Activated CD8-positive, alpha-beta memory T cell treated with anti-CD3 and anti-CD28 coated beads for 48 hours (primary cell): Measurements from ENCODE around the gene APOBEC3B.
"Not testable (repeated sequence)": the region's sequence is repeated elsewhere in the genome, so short reads cannot be mapped to it uniquely, and the experiment has no call there.

ENCODE experiments used
- DNase-seq, 3 experiments: peaks; one replicate each; pipeline ENCODE4 v3.0.0-alpha.2; 2020; ENCODE audit warnings: low read depth in 2 of 3, low spot score in 2 of 3

The APOBEC3B gene

DNA sequence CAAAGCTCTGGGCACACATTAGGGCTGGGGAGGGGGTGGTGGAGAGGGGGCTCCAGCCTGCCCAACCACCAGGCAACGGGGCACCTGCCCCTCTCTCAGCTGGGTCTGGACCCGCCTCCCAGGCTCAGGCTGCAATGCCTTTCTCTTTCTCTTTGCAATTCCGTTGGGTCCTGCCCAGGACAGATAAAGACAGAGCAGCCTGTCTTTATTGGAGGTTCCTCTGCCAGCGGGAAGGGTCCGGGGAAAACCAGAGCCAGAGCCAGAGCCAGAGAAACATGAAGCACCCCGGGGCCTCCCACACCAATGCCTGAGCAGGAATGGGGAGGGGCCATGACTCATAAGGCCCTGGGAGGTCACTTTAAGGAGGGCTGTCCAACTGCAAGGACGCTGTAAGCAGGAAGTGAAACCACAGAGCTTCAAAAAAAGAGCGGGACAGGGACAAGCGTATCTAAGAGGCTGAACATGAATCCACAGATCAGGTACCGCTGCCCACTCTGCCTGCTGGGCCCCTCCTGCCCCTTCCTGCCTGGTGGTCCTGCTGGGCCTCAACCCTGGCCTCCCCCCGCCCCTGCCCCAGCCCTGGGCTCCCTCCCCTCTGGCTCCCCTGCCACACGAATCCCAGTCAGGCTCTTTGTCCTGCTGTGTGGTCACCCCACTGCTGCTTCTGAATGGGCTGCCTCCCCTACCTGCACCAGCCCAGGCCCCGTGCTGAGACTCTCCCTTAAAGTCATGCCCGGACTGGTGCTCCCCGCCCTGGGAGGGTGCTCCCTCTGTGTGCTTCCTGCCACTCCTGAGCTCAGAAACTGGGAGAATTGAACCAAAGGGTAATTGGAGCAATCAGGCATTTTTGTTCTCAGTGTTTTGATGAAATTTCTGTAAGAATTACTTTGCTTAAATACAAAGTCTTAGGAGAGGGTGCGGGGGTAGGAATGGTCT lies at the start of gene APOBEC3B:
Gene APOBEC3B, plus strand, starts transcription at position 356 of the 936 bp plus-strand sequence. Its CDS starts 107 bp downstream, at position 463.
- DNase-seq = peak in 2 of 3 experiments; percentile 43 to 57

DNA sequence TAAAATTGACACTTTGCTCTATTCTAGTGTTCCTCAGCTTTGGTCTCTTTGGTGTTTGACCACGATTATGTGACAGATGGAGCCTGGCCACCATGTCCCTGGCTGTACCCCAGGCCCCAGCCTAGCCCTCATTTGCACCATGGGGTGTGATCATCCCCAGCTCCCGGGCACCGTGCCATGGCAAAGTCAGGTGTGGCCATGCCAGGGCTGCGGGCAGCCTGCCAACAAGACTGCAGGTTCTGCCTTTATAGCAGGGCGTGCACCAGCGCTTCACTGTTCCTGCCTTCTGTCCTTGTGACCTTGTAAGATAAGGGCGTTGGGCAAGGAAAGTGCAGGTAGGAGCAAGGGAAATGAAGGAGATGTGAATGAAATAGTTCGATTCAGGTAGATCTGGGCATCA lies 47.1 kb upstream of the APOBEC3B start:
- no peak for DNase-seq

DNA sequence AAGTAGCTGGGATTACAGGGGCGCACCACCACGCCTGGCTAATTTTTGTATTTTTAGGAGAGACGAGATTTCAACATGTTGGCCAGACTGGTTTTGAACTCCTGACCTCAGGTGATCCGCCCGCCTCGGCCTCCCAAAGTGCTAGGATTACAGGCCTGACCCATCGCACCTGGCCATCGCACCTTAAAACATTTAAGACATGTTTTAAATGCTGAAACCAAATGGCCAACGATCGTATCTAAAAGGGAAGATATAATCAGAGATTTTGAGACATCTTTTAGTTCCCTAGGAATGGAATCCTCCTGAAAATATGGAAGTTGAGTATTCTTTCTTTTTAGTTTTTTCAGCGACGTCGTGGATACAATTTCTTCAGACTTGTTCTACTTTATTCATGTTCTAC lies 46.5 kb upstream of the APOBEC3B start:
- no peak for DNase-seq

DNA sequence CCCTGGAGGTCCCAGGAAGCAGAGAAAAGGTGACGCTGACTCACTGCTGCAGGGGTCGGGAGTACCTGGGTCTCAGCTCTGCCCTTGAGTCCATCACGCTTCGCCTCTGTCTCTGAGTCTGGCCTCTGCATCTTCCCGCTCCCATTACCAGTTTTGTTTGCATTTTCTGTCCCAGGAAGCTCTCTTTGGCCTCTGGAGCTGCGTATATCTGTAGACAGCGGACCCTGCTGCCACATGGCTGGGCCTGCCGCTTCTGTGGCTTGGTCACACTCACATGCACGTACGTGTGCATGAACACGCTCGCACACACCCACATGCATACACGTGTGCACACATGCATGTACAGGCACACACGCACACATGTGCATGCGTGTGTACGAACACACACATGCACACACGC lies 45.6 kb upstream of the APOBEC3B start:
- DNase-seq = no peak

DNA sequence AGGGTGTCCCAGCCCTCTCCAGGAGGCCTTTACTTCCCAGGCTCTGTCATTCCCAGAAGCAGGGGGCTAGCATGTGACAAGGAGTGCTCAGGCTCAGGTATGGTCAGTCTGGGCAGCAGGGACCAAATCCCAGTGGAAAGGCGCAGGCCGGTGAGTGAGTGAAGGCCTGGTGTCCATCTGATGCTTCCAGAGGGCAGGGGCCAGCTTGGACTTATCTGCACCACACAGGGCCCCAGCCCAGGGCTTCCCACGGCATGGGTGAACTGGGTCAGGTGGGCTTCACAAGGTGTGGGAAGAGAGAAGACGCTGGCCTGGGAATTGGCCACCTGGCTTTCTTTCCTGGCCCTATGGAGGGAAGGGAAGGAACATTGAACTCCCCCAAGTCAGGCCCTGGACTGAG lies 45.1 kb upstream of the APOBEC3B start:
- DNase-seq = no peak

DNA sequence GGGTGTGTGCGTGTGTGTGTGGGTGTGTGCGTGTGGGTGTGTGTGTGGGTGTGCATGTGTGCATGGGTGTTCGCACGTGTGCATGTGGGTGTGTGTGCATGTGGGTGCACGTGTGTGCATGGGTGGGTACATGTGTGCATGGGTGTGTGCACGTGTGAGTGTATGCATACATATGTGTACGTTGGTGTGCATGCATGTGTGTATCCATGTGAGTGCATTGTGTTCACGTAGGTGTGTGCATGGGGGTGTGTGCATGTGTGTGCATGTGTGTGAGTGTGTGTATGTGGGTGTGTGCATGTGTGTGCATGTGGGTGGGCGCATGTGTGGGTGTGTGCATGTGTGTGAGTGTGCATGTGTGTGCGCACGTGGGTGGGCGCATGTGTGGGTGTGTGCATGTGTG lies 44.6 kb upstream of the APOBEC3B start:
- DNase-seq = no peak

DNA sequence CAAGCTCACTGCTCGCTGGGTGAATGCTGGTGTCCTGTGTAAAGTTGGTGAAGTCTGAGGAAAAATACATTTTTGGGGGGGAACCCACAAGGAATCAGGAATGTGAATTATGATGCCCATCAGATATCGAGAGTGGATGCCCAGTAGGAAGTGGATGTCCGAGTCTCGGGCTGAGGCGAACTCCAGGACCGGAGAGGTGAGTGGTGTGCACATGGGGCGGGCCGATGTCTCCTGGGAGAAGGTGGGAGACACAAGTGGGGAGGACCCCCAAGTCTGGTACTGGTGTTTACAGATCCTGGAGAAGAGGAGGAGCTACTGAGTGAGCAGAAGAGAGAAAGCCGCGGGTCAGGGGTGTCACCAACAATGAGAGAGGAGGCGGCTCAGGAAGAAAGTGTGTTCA lies 43.9 kb upstream of the APOBEC3B start:
- DNase-seq = no peak

DNA sequence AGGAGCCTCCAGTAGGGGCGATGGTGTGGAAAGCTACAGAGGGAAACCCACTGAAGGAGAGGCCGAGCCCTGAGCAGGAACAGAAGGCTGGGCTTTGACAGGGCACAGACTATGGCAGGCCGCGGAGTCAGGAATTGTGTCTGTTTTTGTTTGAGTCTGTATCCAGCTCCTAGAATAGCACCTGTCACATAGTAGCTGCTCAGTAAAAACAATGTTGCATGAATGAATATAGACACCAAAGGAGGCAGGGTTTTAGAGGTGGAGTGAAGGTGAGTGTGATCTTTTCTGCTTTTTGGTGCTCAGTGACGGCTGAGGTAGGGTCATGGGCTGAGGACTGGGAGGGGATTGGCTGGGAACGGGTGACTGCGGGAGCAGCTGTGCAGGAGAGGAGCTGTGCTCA lies 43.2 kb upstream of the APOBEC3B start:
- DNase-seq = no peak

DNA sequence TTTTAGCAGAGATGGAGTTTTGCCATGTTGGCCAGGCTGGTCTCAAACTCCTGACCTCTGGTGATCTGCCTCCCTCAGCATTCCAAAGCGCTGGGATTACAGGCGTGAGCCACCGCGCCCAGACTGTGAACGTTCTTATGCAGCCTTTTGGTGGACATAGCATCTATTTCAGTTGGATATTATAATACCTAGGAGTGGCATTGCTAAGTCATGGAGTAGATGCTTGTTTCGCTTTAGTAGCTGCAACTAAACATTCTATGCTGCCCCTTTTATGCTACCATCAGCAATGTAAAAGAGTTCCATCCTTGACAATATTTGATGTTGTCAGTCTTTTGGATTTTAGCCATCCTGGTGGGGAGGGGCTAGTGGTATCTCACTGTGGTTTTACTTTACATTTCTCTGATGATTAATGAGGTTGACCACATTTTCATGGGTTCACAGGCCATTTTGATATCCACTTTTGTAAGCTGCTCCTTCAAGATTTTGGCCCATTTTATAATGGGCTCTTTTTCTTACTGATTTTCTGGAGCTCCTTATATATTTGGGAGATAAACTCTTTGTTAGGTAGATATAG lies 41.2 kb upstream of the APOBEC3B start:
- no peak for DNase-seq

DNA sequence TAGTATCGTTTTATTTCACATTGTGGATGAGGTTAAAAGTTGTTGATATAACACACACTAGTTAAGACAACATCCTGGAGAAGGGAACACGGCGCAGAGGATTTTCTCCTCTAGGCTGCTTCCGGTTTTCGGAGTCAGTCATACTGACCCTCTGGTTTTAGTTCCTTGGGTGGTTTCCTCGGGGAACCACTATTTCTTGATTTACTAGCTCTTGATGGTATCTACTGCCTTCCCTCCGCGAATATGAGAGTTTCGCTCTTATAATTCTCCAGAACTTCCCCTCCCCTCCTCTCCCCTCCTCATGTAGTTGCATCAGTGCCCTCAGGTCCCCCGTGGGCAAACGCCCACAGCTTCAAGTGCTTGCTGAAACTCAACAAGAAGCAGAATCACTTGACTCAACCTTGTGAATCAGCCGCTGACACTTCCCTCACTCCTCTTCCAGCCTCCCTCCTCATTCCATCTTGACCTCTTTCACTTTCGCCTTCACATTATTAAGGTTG lies 40.6 kb upstream of the APOBEC3B start:
- DNase-seq = peak in 2 of 3 experiments; percentile 36 to 50

DNA sequence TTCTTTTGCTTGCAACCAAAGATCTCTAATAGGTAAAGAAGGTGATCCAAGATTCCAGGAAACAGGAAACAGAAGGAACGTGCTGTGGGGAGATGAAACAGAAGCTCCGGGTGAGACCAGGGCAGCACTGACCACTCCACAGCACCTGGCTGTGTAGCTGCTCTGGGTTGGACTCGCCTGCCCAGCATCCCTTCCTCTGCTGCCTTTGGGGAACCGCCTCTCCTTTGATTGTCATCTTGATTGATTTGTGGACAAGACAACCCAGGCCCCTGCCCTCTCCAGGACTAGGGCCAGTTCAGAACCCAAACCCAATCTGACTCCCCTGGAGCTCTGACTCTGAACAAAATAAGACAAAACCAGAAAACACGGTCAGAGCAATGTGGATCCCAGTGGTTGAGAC lies 39.4 kb upstream of the APOBEC3B start:
- no peak for DNase-seq

DNA sequence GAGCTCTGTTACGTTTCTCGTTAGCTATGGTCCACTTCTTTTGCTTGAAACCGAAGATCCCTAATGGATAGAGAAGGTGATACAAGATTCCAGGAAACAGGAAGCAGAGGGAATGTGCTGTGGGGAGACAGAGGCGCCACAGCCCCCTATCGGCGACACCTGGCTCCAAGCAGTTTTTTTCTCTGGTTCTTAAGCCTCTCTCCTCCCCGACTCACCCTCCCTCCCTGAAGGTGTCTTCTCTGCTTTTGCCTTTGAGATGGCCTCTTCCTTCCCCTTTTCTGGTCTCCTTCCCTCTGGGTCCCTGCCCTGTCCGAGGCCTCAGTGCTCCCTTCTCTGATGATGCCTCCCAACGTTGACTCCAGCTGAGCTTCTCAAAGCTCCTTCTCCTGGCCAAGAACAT lies 38.9 kb upstream of the APOBEC3B start:
- no peak for DNase-seq

DNA sequence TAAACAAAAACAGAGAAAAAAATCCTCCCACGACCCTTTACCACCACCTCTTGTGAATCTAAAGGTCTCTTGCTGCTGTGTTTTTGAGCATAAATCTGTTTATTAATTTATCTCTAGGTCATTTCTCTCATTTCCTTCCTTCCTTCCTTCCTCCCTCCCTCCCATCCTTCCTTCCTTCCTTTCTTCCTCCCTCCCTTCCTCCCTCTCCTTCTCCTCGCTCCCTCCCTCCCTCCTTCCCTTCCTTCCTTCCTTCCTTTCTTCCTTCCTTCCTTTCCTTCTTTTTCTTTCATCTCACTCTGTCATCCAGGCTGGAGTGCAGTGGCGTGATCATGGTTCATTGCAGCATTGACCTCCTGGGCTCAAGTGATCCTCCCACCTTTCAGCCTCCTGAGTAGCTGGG lies 38.3 kb upstream of the APOBEC3B start:
- no peak for DNase-seq

DNA sequence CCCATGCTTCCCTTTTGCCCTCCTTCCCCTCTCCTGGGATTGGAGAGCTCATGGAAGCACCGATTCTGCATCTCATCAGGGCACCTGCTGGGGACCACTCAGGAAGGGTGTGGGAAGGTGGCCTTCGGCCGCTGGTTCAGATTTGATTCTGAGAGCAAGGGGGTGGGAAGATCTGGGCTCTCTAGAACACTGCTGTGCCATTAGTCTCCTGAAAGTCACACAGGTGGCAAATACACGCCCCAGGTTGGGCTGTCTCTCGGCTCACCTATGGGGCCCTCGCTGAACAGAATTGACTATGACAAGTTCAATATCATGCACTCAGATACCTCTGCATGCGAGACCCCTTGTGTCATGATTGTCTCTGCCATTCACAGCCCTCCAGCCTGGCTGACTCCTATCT lies 37.5 kb upstream of the APOBEC3B start:
- no peak for DNase-seq

DNA sequence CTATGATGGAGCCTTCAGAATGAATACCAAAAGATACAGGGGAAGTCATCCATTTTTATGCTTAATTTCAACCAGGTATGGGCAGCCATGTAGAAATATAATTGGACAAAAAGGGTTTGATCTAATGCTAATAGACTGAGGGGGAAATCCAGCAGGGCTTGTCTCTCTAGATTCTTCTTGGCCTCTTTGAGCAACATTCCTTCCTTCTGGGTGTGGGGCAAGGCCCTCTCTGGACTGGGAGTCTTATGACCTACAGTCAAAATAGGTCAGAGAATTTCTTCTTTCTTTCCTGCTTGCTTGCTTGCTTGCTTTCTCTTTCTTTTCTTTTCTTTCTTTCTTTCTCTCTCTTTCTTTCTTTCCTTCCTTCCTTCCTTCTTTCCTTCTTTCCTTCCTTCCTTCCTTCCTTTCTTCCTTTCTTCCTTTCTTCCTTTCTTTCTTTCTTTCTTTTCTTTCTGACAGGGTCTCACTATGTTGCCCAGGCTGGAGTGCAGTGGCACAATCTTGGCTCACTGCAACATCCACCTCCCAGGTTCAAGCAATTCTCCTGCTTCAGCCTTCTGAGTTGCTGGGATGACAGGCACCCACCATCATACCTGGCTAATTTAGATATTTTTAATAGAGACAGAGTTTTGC lies 36.3 kb upstream of the APOBEC3B start:
- DNase-seq = not testable (repeated sequence)

DNA sequence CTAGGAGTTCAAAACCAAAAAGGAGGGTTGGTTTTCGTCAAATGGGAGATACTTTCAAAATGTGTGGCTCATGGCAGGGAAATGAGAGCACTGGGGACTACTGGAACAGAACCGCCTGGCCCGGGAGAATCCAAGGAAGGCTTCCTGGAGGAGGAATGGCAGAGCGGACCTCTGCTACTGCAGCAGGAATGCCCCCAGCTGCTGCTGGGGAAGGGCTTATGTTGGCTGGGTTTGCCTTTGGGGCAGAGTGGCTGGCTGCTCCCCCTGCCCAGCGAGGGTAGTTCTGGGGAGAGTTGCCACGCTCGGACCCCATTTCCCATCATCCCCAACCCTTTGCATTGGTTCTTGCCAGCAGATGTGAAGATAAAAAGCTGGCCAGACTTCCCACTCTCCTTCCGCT lies 35.4 kb upstream of the APOBEC3B start:
- DNase-seq = no peak

DNA sequence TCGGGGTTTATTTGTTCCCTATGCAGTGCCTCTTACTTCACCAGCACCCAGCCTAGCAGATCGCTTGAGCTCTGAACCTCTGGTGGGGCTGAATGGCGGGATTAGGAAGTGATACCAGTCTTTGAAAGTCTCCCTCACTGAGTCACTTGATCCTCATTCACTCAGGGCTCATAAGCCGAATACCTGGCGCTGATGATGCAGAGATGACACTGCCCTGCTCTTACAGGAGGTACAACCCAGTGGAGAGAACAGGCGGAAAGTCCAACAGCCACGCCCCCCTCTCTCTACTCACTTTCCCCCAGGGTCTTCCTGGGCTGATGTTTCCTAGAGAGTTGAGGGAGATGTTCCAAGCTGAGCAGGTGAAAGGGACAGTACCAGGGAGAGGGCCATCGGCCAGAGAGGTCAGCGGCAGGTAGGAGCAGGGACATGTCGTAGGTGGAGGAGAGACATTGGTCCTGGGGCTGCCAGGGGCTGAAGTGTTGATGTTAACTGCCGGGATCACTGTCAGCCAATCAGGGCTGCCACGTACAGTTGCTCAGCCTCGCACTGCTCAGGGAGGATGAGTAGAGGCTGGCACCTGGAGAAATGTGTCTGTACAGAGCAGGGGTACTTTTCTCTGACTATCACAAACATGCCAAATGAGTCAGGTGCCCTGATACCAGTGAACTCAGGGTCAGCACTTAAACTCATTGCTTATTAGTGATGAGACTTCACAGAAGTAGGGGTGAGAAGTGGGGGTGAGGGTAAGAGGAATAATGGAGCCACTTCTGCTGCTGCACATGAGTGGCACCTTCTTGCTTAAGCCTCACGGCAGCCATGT lies 34.6 kb upstream of the APOBEC3B start:
- DNase-seq = no peak

DNA sequence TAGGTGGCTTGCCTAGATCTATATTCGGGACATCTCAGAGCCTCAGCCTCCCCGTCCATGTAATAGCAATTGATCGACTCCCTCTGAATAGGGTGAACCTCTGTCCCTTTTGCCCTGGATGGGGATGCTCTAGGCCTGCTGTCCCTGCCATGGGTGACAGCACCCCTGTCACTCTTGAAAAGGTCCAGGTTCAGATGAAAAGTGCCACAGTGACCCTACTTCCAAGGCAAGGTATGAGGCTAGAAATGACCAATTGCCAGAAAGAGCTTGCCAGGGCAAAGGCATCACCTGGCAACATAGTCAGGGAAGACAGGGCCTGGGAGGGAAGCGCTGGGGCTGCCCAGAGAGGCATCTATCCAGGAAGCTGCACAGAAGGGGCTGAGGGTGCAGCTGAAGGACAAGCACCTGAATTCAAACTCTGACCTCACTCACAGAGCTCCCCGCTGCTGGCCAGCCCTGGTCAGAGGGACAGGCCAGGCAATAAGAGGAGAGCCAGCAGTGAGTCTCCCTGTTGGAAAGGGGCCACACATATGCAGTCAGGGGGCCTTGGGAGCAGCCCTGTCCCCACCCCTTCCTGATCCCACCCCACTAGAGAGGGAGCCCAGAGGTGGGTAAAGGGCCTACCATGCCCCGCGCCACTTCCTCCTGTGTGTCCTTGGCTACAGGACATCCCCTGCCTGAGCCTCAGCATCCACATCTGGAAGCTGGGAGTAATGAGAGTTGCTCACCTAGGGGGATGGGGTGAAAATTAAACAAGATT lies 33.8 kb upstream of the APOBEC3B start:
- DNase-seq = no peak

DNA sequence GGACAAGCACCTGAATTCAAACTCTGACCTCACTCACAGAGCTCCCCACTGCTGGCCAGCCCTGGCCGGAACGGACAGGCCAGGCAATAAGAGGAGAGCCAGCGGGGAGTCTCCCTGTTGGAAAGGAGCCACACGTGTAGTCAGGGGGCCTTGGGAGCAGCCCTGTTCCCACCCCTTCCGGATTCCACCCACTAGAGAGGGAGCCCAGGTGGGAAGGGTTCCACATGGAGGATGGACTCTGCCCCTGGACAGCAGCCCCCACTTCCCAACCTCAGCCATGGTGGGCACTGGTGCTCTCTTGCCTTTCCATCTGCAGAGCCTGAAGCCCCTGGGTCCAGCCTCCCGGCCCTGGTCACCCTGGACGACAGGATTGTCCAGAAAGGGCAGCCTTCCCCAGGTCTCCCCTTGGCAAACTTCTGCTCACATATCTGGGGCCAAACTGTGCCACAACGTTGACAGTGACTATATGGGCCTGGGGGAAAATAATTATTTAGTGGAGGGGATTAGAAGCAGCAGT lies 32.2 kb upstream of the APOBEC3B start:
- DNase-seq = no peak
